Stimulated activated CD8-positive, alpha-beta memory T cell treated with anti-CD3 and anti-CD28 coated beads, Interleukin-7, amount 100 ng/mL, for 4 hours (primary cell): Measurements from ENCODE around the gene CFAP43.

ENCODE experiments used
- DNase-seq, 2 donors: peaks; one replicate each; pipeline ENCODE4 v3.0.0-alpha.2; 2020; ENCODE audit warnings: low read depth in 2 of 2

CFAP43 gene

DNA sequence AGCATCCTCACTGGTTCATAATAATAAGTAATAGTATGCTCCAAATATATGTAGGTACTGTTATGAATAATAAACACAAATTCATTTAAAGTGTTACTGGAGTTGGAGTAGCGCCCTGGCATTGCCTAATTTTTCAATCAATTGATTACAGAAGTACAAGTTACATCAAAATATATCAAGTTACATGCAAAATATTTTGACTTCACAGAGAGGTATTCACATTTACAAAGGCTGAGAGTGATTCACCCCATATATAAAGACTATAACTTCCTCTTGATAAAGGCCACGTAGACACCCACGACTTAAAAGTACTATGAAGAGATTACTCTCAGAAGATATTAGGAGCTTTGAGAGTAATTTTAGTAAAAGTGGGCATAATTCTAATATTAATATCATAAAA, 132.9 kb downstream of the CFAP43 start:
- no peak for DNase-seq

DNA sequence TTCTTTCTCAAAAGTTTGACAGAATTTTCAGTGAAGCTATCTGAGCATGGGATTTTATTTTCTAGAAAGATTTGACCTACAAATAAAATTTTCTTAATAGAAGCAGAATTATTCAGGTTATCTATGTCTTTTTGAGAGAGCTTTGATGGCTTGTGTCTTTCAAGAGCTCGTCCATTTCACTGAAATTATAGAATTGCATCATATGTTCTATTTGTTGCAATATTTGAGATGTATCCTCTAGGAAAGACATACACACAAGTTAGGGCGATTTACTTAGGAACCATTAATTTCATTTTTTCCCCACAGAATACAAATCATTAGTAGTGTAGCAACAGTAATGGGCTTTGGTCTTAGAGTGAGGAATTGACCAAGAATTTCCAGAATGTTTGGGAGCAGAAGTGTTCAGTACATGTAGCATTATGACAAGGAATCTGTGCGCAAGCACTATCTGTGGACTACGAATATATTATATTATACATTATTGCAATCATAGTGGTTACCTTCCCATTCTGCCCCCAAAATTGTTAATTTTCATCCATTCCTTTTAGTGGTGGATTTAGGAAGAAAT, 133.7 kb downstream of the CFAP43 start:
- DNase-seq, result no peak

DNA sequence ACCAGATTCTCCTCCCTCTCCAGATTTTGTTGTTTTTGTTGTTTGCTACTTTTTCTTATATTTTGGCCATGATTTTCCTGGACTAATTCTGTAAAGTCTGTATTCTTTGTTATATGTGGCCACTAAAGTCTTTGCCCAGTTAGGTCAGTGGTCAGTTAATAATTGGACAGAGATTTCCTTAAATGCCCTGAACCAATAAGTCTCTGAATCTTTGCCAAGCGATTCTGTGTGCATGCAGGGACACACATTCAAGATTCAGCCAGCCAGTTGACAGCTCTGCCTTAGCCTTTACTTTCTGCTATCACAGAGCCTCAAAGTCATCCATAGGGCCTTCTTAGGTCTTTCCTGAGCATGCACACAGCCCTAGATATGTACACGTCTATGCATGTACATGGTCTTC, 135.5 kb downstream of the CFAP43 start:
- no peak for DNase-seq

DNA sequence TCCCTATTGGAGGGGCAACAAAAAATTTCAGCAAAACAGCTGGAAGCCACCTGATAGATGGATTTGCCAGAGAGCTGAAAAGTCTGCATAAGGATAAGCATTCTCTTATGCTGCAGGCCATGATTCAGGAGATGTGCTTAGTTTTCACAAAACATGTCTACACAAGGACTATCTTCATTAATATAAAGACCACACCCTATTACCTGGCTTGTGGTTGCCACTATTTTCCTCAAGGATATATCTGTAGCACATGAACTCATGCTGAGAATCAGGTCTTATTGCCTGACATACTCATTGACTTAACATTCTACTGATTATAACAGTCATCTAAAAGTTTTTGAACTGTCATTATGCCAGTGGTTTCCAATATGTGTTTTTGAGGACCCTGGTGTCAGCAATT, 139.4 kb downstream of the CFAP43 start:
- no peak for DNase-seq

DNA sequence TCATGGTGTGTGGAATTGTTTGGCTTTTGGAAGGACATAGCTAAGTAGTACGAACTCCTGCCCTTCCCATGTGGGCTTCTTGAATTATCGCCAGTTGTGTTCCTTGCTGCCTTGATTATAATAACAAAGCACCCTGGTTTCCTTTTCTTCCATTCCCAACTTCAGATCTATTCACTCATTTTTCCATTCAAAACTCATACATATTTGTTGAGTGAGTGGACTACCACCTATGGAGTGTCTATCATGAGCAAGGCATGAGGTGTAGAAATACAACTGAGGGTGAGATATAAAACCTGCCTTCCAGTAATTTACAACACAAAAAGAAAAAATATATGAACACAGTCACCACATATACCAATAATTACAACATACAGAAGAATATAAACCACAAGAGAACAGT, 141.6 kb downstream of the CFAP43 start:
- no peak for DNase-seq

DNA sequence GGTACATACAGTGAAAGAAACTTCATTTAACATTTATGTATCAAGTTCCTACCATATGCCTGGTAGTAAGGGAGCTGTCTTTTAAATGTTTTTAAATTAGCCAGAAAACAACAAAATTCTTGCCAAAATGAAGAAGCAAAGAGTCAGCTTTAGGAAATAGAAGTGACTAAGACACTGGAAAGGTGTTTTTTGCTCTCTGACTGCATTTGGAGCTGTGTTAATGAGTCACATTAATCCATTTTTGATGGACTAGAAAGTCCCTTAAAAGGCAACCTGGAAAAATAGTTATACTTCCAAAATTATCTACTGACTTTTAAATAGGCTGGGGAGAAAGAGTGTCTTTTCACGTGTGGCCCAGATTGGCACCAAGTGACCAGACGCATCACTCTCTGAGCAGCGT, 142.5 kb downstream of the CFAP43 start:
- no peak for DNase-seq

DNA sequence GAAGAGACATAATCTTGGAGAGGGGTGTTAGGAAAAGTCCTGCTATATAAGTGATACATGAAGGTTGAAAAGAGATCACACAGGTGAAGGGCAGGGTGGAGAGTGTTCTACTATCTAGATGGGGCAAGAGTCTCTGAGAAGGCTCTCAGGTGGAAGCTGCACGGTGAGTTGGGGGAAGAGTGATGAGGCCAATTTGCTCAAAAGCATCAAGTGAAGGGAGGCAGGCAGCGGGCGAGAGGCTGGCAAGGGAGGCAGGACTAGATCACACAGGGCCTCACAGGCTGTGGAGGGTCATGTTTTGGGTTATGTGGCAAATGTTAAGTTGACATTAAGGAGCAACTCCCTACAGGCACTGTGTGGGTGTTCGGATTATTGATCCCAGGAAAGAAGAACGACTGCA, 143.9 kb downstream of the CFAP43 start:
- no peak for DNase-seq

DNA sequence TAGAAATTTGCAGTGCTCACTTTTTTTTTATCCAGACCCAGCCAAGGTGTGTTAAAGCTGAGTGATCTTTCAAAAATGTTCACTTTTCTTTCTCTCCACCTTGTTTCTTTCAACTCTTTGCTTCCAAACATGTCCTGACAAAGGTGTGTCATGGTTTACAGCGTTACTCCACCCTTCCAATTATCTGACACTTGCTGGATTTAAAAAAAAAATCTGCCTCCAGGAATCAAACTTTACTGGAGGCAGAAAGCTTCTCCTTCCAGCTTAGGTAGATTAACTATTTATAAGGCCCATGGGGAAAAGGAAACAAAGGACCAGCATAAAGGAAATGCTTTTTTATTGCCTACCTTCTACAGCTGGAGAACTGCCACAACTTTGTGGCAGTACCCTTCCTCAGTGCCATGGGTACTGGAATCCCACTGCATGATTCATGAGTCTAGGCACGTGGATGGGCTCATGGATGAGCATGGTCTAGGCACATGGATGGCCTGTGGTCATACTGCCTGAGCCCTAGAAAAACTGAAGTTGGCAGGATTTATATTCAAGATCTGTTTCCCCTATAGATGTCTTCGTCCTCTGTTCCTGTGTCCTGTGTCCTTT, 146.3 kb downstream of the CFAP43 start, which contains the start of gene COL17A1:
TSS of gene COL17A1 (minus strand) at position 80 of the 600 bp plus-strand sequence. CDS start 5,207 bp downstream, outside the sequence.
- DNase-seq, result no peak

DNA sequence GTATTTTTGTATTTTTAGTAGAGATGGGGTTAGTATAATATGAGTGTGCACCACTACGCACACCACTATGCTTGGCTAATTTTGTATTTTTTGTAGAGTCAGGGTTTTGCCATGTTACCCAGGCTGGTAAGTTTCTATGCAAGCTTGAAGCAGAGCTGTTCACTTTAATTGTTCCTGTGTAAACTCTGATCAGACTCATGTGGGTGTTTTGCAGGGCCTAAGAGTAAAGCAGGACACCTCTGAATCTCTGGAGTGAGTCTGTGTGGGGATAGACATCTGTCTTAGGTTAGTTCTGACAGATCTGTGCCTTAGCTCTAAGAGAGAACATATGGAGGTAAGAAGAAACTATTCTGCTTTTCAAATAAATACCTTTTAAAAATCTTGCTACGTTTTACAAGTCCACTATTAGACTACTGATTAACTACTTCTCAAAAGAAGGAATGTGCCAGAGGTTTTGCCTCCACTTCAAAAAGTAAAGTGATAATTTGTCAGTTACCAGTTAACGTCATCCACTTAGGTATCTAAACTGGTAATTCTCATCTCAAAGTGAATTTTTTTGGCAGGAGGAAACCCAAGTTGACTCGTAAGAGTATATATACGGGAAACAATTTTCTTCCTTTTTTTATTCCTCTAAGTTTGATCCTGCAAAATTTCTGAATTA, 147.6 kb downstream of the CFAP43 start:
- DNase-seq, result no peak

DNA sequence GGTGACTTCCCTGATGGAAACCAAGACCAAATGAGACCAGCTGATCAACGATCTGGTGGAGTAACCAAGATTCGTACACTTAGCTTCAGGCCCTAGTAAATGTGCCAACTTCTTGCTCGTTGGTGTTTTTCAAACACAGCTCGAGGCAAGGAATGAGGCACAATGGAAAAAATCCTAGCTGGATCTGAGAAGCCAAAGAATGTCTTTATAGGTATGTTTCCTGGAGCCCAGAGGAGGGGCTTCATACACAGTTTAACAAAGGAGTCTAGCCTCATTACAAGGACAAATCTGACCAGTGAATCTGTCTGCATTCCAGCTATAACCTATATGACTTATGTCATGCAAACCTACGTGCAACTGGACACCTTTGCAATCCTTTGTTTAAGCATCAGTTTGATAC, 150.2 kb downstream of the CFAP43 start:
- DNase-seq, result no peak

DNA sequence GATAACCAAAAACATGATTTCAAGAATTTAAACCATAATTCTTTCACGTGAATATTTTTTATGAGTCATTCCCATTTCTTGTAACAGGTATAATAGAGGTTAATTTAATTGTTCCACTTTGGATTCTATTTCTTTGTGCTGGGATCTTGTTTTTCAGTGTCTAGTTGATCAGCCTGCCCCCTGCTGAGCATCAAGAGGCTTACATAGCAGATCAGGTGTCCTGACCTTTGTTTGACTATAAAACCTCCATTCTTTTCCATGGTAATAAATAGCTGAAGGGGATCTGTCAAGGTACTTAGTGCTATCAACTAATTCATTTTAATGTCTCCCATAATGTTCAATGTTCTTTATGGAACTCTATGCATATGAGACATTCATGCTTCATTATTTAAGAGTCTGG, 151.4 kb downstream of the CFAP43 start:
- DNase-seq, result no peak
